CD4-positive, alpha-beta memory T cell (primary cell): ENCODE measurements around the gene IL15. TPM values are rescaled to one million over a fixed set of nuclear protein-coding genes. Genes with fewer than 3 reads are reported as not detected.

Experiments used
- CTCF ChIA-PET: fragments of 350-600 bp; sonication (Branson Sonifier 250); formaldehyde crosslinking; loops from one replicate; lab custom pipeline; 2021; ENCODE audit warnings: inconsistent platforms; ENCODE audit not compliant: partially characterized antibody; lab: Charles Lee
- POLR2A ChIA-PET: fragments of 350-600 bp; sonication (Branson Sonifier 250); formaldehyde crosslinking; loops from one replicate; lab custom pipeline; 2021; ENCODE audit not compliant: partially characterized antibody; lab: Charles Lee
- DNase-seq, 5 donors: peaks; one replicate each; pipeline versions ENCODE4 v3.0.0 to v3.0.0-alpha.2; 2020 to 2022; ENCODE audit warnings: mixed read lengths in 1 of 5
- H3K27ac ChIP-seq: one replicate; pipeline ENCODE4 v1.7.0; 2013; ENCODE audit warnings: low read depth, low read length
- H3K27me3 ChIP-seq: 2 replicates; pipeline ENCODE4 v1.7.0; 2013; ENCODE audit warnings: mild to moderate bottlenecking, low read length, moderate library complexity; ENCODE audit not compliant: insufficient read depth
- H3K36me3 ChIP-seq: 2 replicates; pipeline ENCODE4 v1.7.0; 2013; ENCODE audit warnings: mild to moderate bottlenecking, low read length, moderate library complexity; ENCODE audit not compliant: insufficient read depth
- H3K4me1 ChIP-seq: 2 replicates; pipeline ENCODE4 v1.7.0; 2013; ENCODE audit warnings: mild to moderate bottlenecking, low read length, moderate library complexity; ENCODE audit not compliant: insufficient read depth
- H3K4me3 ChIP-seq, 2 donors: one replicate each; pipeline ENCODE4 v1.7.0; 2013; ENCODE audit warnings: low read length in 2 of 2, mild to moderate bottlenecking in 1 of 2
- H3K9me3 ChIP-seq, 2 donors: one replicate each; pipeline ENCODE4 v1.7.0; 2013; ENCODE audit warnings: low read length in 2 of 2, control low read depth in 1 of 2; ENCODE audit not compliant: control insufficient read depth in 1 of 2
- H3K27ac Mint-ChIP-seq, 7 donors: one replicate each; pipeline ENCODE4 v1.8.0; 2020 to 2021; ENCODE audit warnings: mixed read lengths in 7 of 7, mild to moderate bottlenecking in 6 of 7, inconsistent platforms in 3 of 7, moderate library complexity in 3 of 7
- H3K27me3 Mint-ChIP-seq, 2 donors: one replicate each; pipeline ENCODE4 v1.8.0; 2020 to 2021; ENCODE audit warnings: mixed read lengths in 2 of 2
- H3K36me3 Mint-ChIP-seq, 2 donors: one replicate each; pipeline ENCODE4 v1.8.0; 2020 to 2021; ENCODE audit warnings: mixed read lengths in 2 of 2, inconsistent platforms in 1 of 2, mild to moderate bottlenecking in 1 of 2
- H3K4me1 Mint-ChIP-seq, 4 donors: one replicate each; pipeline ENCODE4 v1.8.0; 2020 to 2021; ENCODE audit warnings: mixed read lengths in 4 of 4, mild to moderate bottlenecking in 1 of 4
- H3K4me3 Mint-ChIP-seq, 8 donors: one replicate each; pipeline ENCODE4 v1.8.0; 2020 to 2021; ENCODE audit warnings: mixed read lengths in 8 of 8, mild to moderate bottlenecking in 7 of 8, moderate library complexity in 6 of 8, inconsistent platforms in 3 of 8
- H3K9me3 Mint-ChIP-seq, 8 donors: one replicate each; pipeline ENCODE4 v1.8.0; 2020 to 2021; ENCODE audit warnings: mixed read lengths in 8 of 8, mild to moderate bottlenecking in 5 of 8, inconsistent platforms in 3 of 8, moderate library complexity in 1 of 8
- intact Hi-C: fragments of 100-400 bp; cut with micrococcal nuclease; formaldehyde crosslinking; loops from one replicate; pipeline ENCODE4 v1.15.1; 2023
- polyA plus RNA-seq, 2 donors: library from polyadenylated mRNA; unstranded; fragments of 300-500 nt; fragmentation: Illumina TruSeq; gene quantifications; one replicate each; pipeline ENCODE4 v1.2.3, GENCODE V29; 2021
- total RNA-seq, 2 experiments: library from RNA; stranded (reverse); gene quantifications; one replicate each; pipeline ENCODE4 v1.2.3, GENCODE V29; 2021

IL15 gene
- total and polyA plus RNA-seq, 4 experiments from 2014 or later, result 2.6 to 6.1 (median 4.6) TPM

- H3K36me3 Mint-ChIP-seq, result peaks cover 0 to 7% of the 10 kb centered on the region in 2 donors
- peak in 4 of 5 donors; percentile 19 to 43 (median 30) for DNase-seq
- ChIA-PET CTCF (interaction anchor here (1.0 to 1.1 kb wide), 2 partner anchors 10 to 18 kb away, joined by 3 read pairs; no protein-coding TSS in a partner anchor), POLR2A (interaction anchor here (1.4 kb wide), 1 partner anchor 11 kb away, joined by 4 read pairs; no protein-coding TSS in a partner anchor)
- Histone ChIP-seq H3K4me1 (peaks cover 18% of the 10 kb centered on the region), H3K27me3 (no peaks in the 10 kb centered on the region), H3K4me3 (peak overlapping the region; percentile 50 to 84), H3K9me3 (no peaks in the 10 kb centered on the region), H3K27ac (peak overlapping the region; percentile 57), H3K36me3 (no peaks in the 10 kb centered on the region)
- H3K4me3 Mint-ChIP-seq, result peak overlapping the region; percentile 94 to 98 (median 97)
- H3K27ac Mint-ChIP-seq, result peak overlapping the region; percentile 71 to 98 (median 90)
- H3K9me3 Mint-ChIP-seq, result no peaks in the 10 kb centered on the region
- peaks cover 19 to 30% (median 26%) of the 10 kb centered on the region in 4 donors for H3K4me1 Mint-ChIP-seq
- H3K27me3 Mint-ChIP-seq, result no peaks in the 10 kb centered on the region
- intact Hi-C loops, result loop anchor here (2.0 to 10.0 kb wide), 2 partner anchors 1210 to 1548 kb away; partner anchors contain the start of genes INPP4B and USP38
Measured at GRCh38 chr4:141636771-141637460, 533 bp downstream of the IL15 start.

GRCh38 chr4:141637565-141637964 lies 1.2 kb downstream of the IL15 start:
- no peaks in the 10 kb centered on the region for H3K9me3 Mint-ChIP-seq
- no peaks in the 10 kb centered on the region for H3K9me3 ChIP-seq
- intact Hi-C loops, result loop anchor here (2.0 to 10.0 kb wide), 2 partner anchors 1209 to 1547 kb away; partner anchors contain the start of genes INPP4B and USP38
- H3K27ac Mint-ChIP-seq, result peak overlapping the region in 2 of 7 donors; percentile 78 to 95
- H3K4me1 Mint-ChIP-seq, result peaks cover 19 to 30% (median 26%) of the 10 kb centered on the region in 4 donors
- CTCF ChIA-PET, result interaction anchor here (1.0 to 1.3 kb wide), 3 partner anchors 8 to 17 kb away, joined by 3 to 6 read pairs (median 3); no protein-coding TSS in a partner anchor
- H3K27me3 ChIP-seq, result no peaks in the 10 kb centered on the region
- POLR2A ChIA-PET, result interaction anchor here (1.4 kb wide), 1 partner anchor 11 kb away, joined by 4 read pairs; no protein-coding TSS in a partner anchor
- peak overlapping the region; percentile 94 to 98 (median 97) for H3K4me3 Mint-ChIP-seq
- no peak for DNase-seq
- no peaks in the 10 kb centered on the region for H3K27me3 Mint-ChIP-seq
- H3K4me3 ChIP-seq, result peak overlapping the region in 1 of 2 donors; percentile 84
- no peaks in the 10 kb centered on the region for H3K36me3 ChIP-seq
- peaks cover 18% of the 10 kb centered on the region for H3K4me1 ChIP-seq
- H3K27ac ChIP-seq, result no peak overlapping the region
- H3K36me3 Mint-ChIP-seq, result peaks cover 0 to 7% of the 10 kb centered on the region in 2 donors

GRCh38 chr4:141638230-141638629 lies 1.8 kb downstream of the IL15 start:
- H3K36me3 Mint-ChIP-seq, result peaks cover 0 to 7% of the 10 kb centered on the region in 2 donors
- Histone ChIP-seq H3K27me3 (no peaks in the 10 kb centered on the region), H3K27ac (no peak overlapping the region), H3K9me3 (no peaks in the 10 kb centered on the region), H3K4me1 (peaks cover 18% of the 10 kb centered on the region), H3K4me3 (no peak overlapping the region), H3K36me3 (no peaks in the 10 kb centered on the region)
- no peaks in the 10 kb centered on the region for H3K9me3 Mint-ChIP-seq
- H3K4me3 Mint-ChIP-seq, result peak overlapping the region in 6 of 8 donors; percentile 12 to 98 (median 44)
- POLR2A ChIA-PET, result no interaction called here
- intact Hi-C loops, result loop anchor here (10.0 kb wide), 1 partner anchor 1547 kb away; the partner anchor contains the start of gene USP38
- CTCF ChIA-PET, result interaction anchor here (0.8 to 1.3 kb wide), 3 partner anchors 9 to 17 kb away, joined by 3 to 6 read pairs (median 3); no protein-coding TSS in a partner anchor
- H3K27ac Mint-ChIP-seq, result peak overlapping the region in 1 of 7 donors; percentile 3
- no peak for DNase-seq
- peaks cover 21 to 33% (median 28%) of the 10 kb centered on the region in 4 donors for H3K4me1 Mint-ChIP-seq
- H3K27me3 Mint-ChIP-seq, result no peaks in the 10 kb centered on the region

GRCh38 chr4:141640696-141641095 lies 4.3 kb downstream of the IL15 start:
- Histone ChIP-seq H3K4me1 (peaks cover 17% of the 10 kb centered on the region), H3K4me3 (no peak overlapping the region), H3K9me3 (no peaks in the 10 kb centered on the region), H3K27ac (no peak overlapping the region), H3K27me3 (no peaks in the 10 kb centered on the region), H3K36me3 (no peaks in the 10 kb centered on the region)
- no peaks in the 10 kb centered on the region for H3K9me3 Mint-ChIP-seq
- H3K27ac Mint-ChIP-seq, result peak overlapping the region in 1 of 7 donors; percentile 37
- no peak overlapping the region for H3K4me3 Mint-ChIP-seq
- peaks cover 24 to 41% (median 31%) of the 10 kb centered on the region in 4 donors for H3K4me1 Mint-ChIP-seq
- H3K27me3 Mint-ChIP-seq, result no peaks in the 10 kb centered on the region
- CTCF ChIA-PET, result no interaction called here
- POLR2A ChIA-PET, result no interaction called here
- H3K36me3 Mint-ChIP-seq, result peaks cover 0 to 7% of the 10 kb centered on the region in 2 donors
- no peak for DNase-seq
- intact Hi-C loops, result no loop called here

- intact Hi-C loops, result no loop called here
- no peaks in the 10 kb centered on the region for H3K36me3 ChIP-seq
- Mint-ChIP-seq H3K9me3 (no peaks in the 10 kb centered on the region), H3K27ac (no peak overlapping the region), H3K36me3 (peaks cover 0 to 2% of the 10 kb centered on the region in 2 donors), H3K27me3 (no peaks in the 10 kb centered on the region), H3K4me3 (no peak overlapping the region), H3K4me1 (peaks cover 22 to 37% (median 28%) of the 10 kb centered on the region in 4 donors)
- H3K4me3 ChIP-seq, result no peak overlapping the region
- no peak for DNase-seq
- ChIA-PET POLR2A (no interaction called here), CTCF (no interaction called here)
- no peaks in the 10 kb centered on the region for H3K27me3 ChIP-seq
- no peaks in the 10 kb centered on the region for H3K9me3 ChIP-seq
- peaks cover 12% of the 10 kb centered on the region for H3K4me1 ChIP-seq
- H3K27ac ChIP-seq, result no peak overlapping the region
Measured at GRCh38 chr4:141642063-141642462, 5.7 kb downstream of the IL15 start.

GRCh38 chr4:141642711-141643110 lies 6.3 kb downstream of the IL15 start:
- Histone ChIP-seq H3K4me1 (peaks cover 6% of the 10 kb centered on the region), H3K27me3 (no peaks in the 10 kb centered on the region), H3K9me3 (no peaks in the 10 kb centered on the region), H3K4me3 (no peak overlapping the region), H3K27ac (no peak overlapping the region), H3K36me3 (no peaks in the 10 kb centered on the region)
- no peak for DNase-seq
- Mint-ChIP-seq H3K36me3 (no peaks in the 10 kb centered on the region), H3K27ac (no peak overlapping the region), H3K9me3 (no peaks in the 10 kb centered on the region), H3K27me3 (no peaks in the 10 kb centered on the region), H3K4me1 (peaks cover 22 to 31% (median 24%) of the 10 kb centered on the region in 4 donors), H3K4me3 (no peak overlapping the region)
- intact Hi-C loops, result no loop called here
- ChIA-PET POLR2A (no interaction called here), CTCF (no interaction called here)

- H3K9me3 ChIP-seq, result no peaks in the 10 kb centered on the region
- no peak overlapping the region for H3K4me3 ChIP-seq
- no peak for DNase-seq
- Mint-ChIP-seq H3K36me3 (no peaks in the 10 kb centered on the region), H3K4me1 (peaks cover 15 to 22% (median 17%) of the 10 kb centered on the region in 4 donors), H3K27me3 (no peaks in the 10 kb centered on the region), H3K27ac (no peak overlapping the region), H3K9me3 (no peaks in the 10 kb centered on the region), H3K4me3 (no peak overlapping the region)
- H3K36me3 ChIP-seq, result no peaks in the 10 kb centered on the region
- intact Hi-C loops, result no loop called here
- no peaks in the 10 kb centered on the region for H3K27me3 ChIP-seq
- CTCF ChIA-PET, result no interaction called here
- no peaks in the 10 kb centered on the region for H3K4me1 ChIP-seq
- POLR2A ChIA-PET, result no interaction called here
- H3K27ac ChIP-seq, result no peak overlapping the region
Measured at GRCh38 chr4:141643557-141643956, 7.2 kb downstream of the IL15 start.
